HFF-Myc (cell line): ENCODE data around the gene TTC12.

Experiments
- DNase-seq: peaks from one replicate; pipeline ENCODE4 v3.0.0-alpha.2; 2011; ENCODE audit warnings: low read depth; ENCODE audit errors: extremely low read depth
- H3K4me3 ChIP-seq: replicated peaks from 2 replicates; pipeline ENCODE4 v1.5.1; 2011; ENCODE audit warnings: low read depth, mild to moderate bottlenecking, control low read depth, low read length
- TF ChIP-seq, protein P1 (sequence below): IDR thresholded peaks from 2 replicates; pipeline ENCODE4 v1.5.1; 2012; ENCODE audit warnings: mild to moderate bottlenecking, low read depth, low read length, control low read depth; ENCODE audit errors: missing control alignments

TTC12 gene

DNA sequence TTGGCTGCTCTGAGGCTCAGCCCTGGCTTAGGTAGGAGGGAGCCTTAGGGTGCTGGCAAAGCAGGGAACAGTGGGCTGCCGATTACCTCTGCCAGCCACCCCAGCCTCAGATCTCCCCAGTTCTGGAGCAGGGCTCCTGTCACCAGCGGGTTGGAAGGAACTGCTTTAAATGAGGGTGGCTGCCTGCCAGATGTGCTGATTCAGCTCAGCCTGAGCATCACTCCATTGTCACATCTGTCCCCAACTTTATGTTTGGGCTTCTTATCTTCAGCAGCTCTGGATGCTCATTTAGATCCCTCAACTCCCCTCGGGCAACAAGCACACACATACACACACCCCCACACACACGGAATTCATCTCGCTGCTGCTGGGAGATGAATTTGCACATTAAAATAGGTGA, 56.3 kb downstream of the TTC12 start:
- H3K4me3 ChIP-seq, result no peak overlapping the region
- TF ChIP-seq, protein P1, sequence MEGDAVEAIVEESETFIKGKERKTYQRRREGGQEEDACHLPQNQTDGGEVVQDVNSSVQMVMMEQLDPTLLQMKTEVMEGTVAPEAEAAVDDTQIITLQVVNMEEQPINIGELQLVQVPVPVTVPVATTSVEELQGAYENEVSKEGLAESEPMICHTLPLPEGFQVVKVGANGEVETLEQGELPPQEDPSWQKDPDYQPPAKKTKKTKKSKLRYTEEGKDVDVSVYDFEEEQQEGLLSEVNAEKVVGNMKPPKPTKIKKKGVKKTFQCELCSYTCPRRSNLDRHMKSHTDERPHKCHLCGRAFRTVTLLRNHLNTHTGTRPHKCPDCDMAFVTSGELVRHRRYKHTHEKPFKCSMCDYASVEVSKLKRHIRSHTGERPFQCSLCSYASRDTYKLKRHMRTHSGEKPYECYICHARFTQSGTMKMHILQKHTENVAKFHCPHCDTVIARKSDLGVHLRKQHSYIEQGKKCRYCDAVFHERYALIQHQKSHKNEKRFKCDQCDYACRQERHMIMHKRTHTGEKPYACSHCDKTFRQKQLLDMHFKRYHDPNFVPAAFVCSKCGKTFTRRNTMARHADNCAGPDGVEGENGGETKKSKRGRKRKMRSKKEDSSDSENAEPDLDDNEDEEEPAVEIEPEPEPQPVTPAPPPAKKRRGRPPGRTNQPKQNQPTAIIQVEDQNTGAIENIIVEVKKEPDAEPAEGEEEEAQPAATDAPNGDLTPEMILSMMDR, result no peak
- DNase-seq, result no peak

DNA sequence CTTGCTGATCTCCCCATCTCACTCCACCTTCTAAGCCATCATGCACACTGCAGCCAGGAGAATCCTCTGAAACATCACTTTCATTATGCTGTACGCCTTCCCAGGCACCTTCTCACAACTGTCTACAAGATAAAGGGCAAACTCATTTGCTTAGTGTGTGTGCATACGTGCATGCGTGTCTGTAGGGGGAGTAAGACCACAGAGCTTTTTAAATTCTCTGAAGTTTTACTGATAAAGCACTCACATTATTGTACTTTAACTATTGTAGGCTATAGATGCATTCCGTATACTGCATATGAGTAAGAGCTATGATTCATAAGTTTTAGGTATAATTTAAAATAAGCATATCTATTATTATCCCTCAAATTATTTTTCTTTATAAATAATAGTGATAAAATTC, 57.9 kb downstream of the TTC12 start:
- TF ChIP-seq, protein P1, result peak; percentile 14
- DNase-seq, result no peak

DNA sequence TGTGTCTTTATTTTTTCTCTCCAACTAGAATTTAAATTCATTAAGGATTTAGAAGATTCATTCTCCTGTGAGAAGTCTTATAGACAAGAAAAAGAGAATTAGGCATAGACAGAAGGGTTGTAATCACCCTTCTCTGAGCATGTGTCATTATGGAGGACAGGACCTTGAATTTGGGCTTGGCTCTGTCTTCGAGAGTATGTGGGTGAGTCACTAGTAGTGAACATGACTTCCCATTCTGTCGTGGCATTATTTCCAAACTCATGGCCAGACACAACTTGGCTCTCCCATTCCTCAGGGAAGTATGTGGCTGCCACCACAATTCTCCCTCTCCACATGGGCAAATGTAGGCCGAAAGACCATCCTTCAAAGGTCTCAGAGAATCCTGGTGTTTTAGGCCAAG, 58.9 kb downstream of the TTC12 start:
- TF ChIP-seq, protein P1, result no peak

More for the DNA sequence above, 57.9 kb downstream of the TTC12 start:
- H3K4me3 ChIP-seq, result no peak overlapping the region

DNA sequence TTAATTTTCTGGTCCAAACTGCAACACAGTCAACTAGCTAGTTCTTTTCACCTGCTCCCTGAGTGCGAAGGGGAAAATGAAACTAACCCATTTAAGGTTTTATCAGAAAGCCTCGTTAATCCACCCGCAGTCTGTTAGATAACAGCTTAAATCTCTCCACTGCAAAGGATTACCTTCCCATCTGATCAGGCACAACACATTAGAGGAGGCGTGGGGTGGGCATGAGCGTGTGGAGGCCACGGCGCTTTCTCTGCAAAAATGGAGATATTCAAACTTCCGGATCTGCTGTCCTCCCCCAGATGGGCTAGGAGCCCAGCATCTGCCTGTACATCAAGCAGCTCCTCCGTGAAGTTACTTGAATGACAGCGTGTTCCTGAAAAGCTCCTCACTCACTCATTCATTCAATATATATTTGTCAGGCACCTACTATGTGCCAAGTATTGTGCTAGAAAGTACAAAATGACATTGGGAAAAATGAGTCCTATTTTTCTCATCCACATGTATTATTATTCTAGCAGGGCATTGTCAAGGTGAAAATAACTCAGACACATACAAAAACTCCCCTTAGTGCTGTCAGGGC, 59.7 kb downstream of the TTC12 start:
- no peak overlapping the region for H3K4me3 ChIP-seq
- TF ChIP-seq, protein P1, result no peak
- no peak for DNase-seq

More for the DNA sequence above, 58.9 kb downstream of the TTC12 start:
- H3K4me3 ChIP-seq, result no peak overlapping the region
- no peak for DNase-seq

DNA sequence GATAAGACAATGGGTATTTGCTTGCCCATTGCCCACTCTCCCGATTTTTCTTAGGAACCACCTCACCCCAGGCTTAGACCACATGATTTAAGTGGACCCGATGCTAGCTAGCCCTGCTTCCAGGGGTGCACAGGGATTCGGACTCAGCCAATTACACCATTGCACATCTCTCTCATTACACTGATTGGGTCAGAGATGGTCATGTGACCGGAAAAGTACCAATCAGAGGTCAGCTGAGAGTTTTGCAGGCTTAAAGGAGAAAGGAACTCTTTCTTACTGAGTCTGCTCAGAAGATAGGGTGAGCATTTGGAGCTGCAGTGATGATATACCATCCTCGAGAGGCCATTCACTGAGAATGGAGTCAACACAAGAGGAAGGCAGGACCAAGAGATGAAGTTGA, 61.0 kb downstream of the TTC12 start:
- DNase-seq, result no peak
- TF ChIP-seq, protein P1, result no peak
- H3K4me3 ChIP-seq, result no peak overlapping the region

DNA sequence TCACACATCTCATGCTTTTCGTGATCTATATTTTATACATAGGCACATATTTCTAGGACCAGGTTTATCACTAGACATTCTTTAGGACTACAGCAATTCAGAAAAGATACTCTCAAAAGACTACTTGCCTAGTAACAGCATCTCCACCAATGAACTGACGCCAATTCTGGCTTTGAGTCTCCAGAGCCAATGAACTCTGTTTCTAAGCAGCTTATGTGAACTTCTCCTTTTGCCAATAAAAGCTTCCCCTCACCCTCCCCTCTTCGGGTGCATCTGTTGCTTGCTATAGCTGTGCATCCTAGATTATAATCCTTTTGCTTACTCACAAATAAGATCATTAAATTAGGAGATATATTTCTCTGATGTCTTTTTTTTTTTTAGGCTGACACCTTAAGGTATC, 61.8 kb downstream of the TTC12 start:
- no peak overlapping the region for H3K4me3 ChIP-seq
- TF ChIP-seq, protein P1, result no peak
- DNase-seq, result peak; percentile 17
